ENCODE results near the gene SYNJ2. TPM values are rescaled to one million over a fixed set of nuclear protein-coding genes. Genes with fewer than 3 reads are reported as not detected.

Gene SYNJ2
- polyA plus RNA-seq, 1 donor from 2014 or later, result 0.12 TPM

- H3K4me3 ChIP-seq (ENCODE audit: low read length), result no peak overlapping the region
- H3K27ac ChIP-seq (ENCODE audit: low read length), result no peak overlapping the region
These were observed 61.3 kb downstream of the SYNJ2 start for GRCh38 chr6:158043008-158043407.

GRCh38 chr6:158043586-158044524, 62.2 kb downstream of the SYNJ2 start:
- Histone ChIP-seq H3K36me3 (ENCODE audit: insufficient read depth, low read length) (no peaks in the 10 kb centered on the region), H2AFZ (ENCODE audit: low read depth, low read length) (no peak overlapping the region), H3K4me2 (ENCODE audit: low read length) (no peak overlapping the region), H3K4me3 (ENCODE audit: low read length) (no peak overlapping the region), H3F3A (ENCODE audit: insufficient read depth, low read length, poor library complexity, severe bottlenecking) (no peaks in the 10 kb centered on the region), H3K27ac (ENCODE audit: low read length) (no peak overlapping the region), H4K20me1 (ENCODE audit: insufficient read depth) (no peaks in the 10 kb centered on the region), H3K9me3 (ENCODE audit: low read length) (no peaks in the 10 kb centered on the region), H3K79me2 (replicated peaks; ENCODE audit: insufficient read depth, low read length) (no peaks in the 10 kb centered on the region), H3K27me3 (ENCODE audit: insufficient read depth, low read depth, low read length) (no peaks in the 10 kb centered on the region), H3K9me2 (ENCODE audit: insufficient read depth, low read length) (no peaks in the 10 kb centered on the region), H3K9ac (ENCODE audit: low read length) (no peak overlapping the region)
- TF ChIP-seq EP300 (conservative IDR thresholded peaks at IDR 0.05; ENCODE audit: poor library complexity, severe bottlenecking) (no peak), MXI1 (conservative IDR thresholded peaks at IDR 0.05; ENCODE audit: poor library complexity, severe bottlenecking) (no peak), CTCF (IDR thresholded peaks at IDR 0.05; ENCODE audit: poor library complexity, severe bottlenecking) (no peak), EZH2 (IDR thresholded peaks at IDR 0.05; ENCODE audit: borderline replicate concordance, insufficient read depth, low read length, poor library complexity, severe bottlenecking) (no peak), REST (IDR thresholded peaks at IDR 0.05; ENCODE audit: borderline replicate concordance) (no peak), POLR2AphosphoS5 (IDR thresholded peaks at IDR 0.05) (no peak), RAD21 (conservative IDR thresholded peaks at IDR 0.05) (no peak), SMC3 (conservative IDR thresholded peaks at IDR 0.05; ENCODE audit: poor library complexity) (no peak), TAF1 (IDR thresholded peaks at IDR 0.05; ENCODE audit: low read depth) (no peak)

More at GRCh38 chr6:158043008-158043407, 61.3 kb downstream of the SYNJ2 start:
- no peak overlapping the region for H2AFZ ChIP-seq (ENCODE audit: low read depth, low read length)
- no peaks in the 10 kb centered on the region for H3K9me3 ChIP-seq (ENCODE audit: low read length)
- H3K36me3 ChIP-seq (ENCODE audit: insufficient read depth, low read length), result no peaks in the 10 kb centered on the region
- H3K79me2 ChIP-seq (replicated peaks; ENCODE audit: insufficient read depth, low read length), result no peaks in the 10 kb centered on the region
- no peaks in the 10 kb centered on the region for H3K27me3 ChIP-seq (ENCODE audit: insufficient read depth, low read depth, low read length)
- no peaks in the 10 kb centered on the region for H3F3A ChIP-seq (ENCODE audit: insufficient read depth, low read length, poor library complexity, severe bottlenecking)
- H4K20me1 ChIP-seq (ENCODE audit: insufficient read depth), result no peaks in the 10 kb centered on the region
- H3K4me2 ChIP-seq (ENCODE audit: low read length), result no peak overlapping the region
- no peak overlapping the region for H3K9ac ChIP-seq (ENCODE audit: low read length)
- no peak for TF ChIP-seq EP300 (conservative IDR thresholded peaks at IDR 0.05; ENCODE audit: poor library complexity, severe bottlenecking)
- no peaks in the 10 kb centered on the region for H3K9me2 ChIP-seq (ENCODE audit: insufficient read depth, low read length)

Measured in neural cell (in vitro differentiated cells).